Measurements from ENCODE around the gene ZDHHC5.
A peak's percentile ranks its signal among the peaks of the same experiment; 100 is the strongest.
"Not testable (repeated sequence)": the region's sequence is repeated elsewhere in the genome, so short reads cannot be mapped to it uniquely, and the experiment has no call there.

Gene ZDHHC5

DNA sequence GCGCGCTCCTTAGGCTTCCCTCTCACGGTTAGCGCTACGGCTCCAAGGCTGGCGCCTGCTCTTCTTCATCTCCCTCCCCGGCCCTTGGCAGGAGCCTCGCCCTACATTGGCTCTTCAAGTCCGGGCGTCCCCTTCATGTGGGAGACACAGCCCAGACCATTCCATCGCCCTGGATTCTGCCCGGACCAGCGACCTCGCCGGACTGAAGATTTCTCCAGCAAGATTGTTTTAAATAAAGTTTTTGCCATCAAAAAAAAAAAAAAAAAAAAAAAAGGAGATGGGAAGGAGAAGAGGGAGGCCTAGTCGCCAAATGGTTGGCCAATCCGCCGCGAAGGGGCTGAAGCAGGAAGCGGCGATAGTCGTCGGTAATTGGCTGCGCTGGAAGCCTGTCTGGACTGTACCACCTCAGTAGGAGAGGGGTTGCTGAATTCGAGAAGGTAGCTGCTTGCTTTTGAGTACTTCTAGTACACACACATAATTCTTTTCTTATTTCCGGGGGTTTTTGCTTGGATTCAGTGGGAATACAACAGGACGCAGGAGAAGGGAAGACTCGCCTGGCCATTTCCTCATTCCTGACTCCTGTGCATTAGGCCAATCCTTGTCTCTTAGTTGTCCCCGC is 688 bp upstream of the ZDHHC5 start:
- DNase-seq (ENCODE audit: low read depth): peak; percentile 88

DNA sequence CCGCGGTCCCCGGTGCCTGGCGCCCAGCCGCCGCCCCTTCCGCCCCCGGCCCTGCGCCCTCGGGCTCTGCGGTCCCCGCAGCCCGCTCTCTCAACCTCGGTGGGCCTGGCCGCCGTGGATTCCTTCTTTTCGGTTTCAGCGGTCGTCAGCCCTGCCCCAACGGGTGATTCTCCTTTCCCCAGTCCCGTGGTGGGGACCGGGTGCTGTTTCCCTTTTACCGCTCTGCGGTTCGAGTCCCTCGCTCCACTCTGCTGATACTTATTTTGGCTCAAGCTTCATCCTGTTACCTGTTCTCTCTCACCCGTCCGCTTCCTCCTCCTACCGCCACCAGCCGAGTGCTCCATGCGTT is 494 bp downstream of the ZDHHC5 start:
- DNase-seq (ENCODE audit: low read depth): peak; percentile 18

GRCh38 chr11:57674251-57674650 is 6.3 kb downstream of the ZDHHC5 start:
- DNase-seq (ENCODE audit: low read depth): no peak

DNA sequence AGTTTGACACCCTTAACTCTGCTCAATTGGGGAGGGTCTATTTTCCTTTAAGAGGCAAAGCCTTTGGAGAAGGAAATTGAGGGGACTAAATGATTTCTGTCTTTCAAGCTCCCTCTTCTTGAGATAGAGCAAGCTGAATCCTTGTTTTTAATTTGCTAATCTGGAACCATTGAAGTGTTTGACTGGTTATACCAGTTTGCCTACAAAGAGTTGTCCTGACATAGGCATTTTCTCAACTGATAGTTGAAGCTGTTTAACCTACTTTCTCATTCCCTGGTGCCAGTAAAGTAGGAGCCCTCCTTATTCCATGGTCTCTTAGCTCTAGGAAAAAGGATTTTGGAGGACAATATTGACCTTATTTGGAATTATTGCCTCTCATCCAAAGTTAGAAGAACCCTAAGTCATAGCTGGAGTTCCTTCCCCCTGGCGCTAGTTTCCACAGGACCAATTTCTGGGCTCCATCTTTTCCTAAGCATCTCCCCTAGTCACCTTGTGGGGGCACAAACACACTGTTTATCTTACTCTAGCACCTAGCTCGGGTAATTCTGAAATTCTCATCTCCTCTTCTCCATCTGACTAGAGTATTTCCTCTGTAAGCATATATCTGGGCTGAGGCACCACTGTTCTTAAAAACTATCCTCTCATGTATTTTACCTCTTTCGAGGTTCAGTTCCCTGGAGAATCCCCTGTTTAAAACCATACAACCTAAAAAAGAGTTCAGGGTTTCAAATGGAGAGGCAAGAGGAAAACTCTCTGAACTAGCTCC is 7.4 kb downstream of the ZDHHC5 start:
- DNase-seq (ENCODE audit: low read depth): no peak

GRCh38 chr11:57679396-57679795 is 11.5 kb downstream of the ZDHHC5 start:
- DNase-seq (ENCODE audit: low read depth): no peak

DNA sequence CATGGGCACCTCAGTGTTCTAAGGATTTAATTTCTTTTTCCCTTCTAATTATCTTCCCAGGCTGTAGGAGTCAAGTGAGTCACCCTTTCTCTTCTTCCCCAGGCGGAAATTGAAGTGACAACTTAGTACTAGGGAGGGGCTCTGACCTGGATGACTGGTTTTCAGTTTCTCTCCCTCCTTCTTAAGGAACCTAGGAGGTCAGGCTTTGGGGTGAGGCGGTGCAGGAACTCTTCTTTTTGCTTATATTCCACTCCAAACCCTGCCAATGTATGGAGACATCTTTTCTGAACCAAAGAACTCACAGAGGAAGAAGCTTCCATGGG is 12.6 kb downstream of the ZDHHC5 start:
- no peak for DNase-seq (ENCODE audit: low read depth)

DNA sequence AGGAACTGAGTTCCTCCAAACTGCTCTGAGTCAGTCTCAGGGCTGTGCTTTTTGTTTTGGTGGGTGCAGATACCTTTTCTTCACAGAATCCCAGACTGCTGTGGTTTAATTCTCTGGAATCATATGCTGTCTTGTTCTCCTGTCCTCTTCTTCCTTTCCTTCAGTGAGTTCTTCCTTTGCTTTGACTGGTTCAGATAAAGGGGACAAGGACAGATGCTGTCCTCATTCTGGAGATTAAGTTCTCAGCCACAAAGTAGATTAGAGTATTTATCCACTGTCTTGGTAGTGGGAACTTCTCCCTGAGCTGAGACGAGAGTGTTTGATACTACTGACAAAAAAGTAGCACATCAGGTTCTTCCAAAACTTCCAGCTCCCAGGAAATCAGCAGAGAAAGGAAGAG is 13.3 kb downstream of the ZDHHC5 start:
- no peak for DNase-seq (ENCODE audit: low read depth)

DNA sequence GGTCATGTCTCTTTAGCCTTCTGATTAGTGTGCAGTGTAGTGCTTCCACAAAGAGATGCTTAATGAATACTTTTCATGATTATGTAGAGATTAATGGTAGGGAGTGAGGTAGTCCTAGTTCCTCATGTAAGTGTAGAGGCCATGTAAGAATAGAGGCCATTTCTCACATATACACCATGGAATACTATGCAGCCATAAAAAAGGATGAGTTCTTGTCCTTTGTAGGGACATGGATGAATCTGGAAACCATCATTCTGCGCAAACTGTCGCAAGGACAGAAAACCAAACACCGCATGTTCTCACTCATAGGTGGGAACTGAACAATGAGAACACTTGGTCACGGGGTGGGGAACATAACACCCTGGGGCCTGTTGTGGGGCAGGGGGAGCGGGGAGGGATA is 22.6 kb downstream of the ZDHHC5 start:
- not testable (repeated sequence) for DNase-seq (ENCODE audit: low read depth)

DNA sequence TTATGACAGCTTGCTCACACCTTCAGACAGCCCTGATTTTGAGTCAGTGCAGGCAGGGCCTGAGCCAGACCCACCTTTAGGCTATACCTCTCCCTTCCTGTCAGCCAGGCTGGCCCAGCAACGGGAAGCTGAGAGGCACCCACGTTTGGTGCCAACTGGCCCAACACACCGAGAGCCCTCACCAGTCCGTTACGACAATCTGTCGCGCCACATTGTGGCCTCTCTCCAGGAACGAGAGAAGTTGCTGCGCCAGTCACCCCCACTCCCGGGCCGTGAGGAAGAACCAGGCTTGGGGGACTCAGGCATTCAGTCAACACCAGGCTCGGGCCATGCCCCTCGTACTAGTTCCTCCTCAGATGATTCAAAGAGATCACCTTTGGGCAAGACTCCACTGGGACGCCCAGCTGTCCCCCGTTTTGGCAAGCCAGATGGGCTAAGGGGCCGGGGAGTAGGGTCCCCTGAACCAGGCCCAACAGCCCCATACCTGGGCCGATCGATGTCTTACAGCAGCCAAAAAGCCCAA is 31.0 kb downstream of the ZDHHC5 start:
- DNase-seq (ENCODE audit: low read depth): no peak

GRCh38 chr11:57699813-57700212 is 31.9 kb downstream of the ZDHHC5 start:
- DNase-seq (ENCODE audit: low read depth): no peak

GRCh38 chr11:57700425-57700824 is 32.5 kb downstream of the ZDHHC5 start:
- no peak for DNase-seq (ENCODE audit: low read depth)

GRCh38 chr11:57703341-57703740 is 35.4 kb downstream of the ZDHHC5 start:
- DNase-seq (ENCODE audit: low read depth): no peak

- no peak for DNase-seq (ENCODE audit: low read depth)
Observed at GRCh38 chr11:57704932-57705331, 37.0 kb downstream of the ZDHHC5 start.

- not testable (repeated sequence) for DNase-seq (ENCODE audit: low read depth)
Observed at GRCh38 chr11:57705432-57705831, 37.5 kb downstream of the ZDHHC5 start.

DNA sequence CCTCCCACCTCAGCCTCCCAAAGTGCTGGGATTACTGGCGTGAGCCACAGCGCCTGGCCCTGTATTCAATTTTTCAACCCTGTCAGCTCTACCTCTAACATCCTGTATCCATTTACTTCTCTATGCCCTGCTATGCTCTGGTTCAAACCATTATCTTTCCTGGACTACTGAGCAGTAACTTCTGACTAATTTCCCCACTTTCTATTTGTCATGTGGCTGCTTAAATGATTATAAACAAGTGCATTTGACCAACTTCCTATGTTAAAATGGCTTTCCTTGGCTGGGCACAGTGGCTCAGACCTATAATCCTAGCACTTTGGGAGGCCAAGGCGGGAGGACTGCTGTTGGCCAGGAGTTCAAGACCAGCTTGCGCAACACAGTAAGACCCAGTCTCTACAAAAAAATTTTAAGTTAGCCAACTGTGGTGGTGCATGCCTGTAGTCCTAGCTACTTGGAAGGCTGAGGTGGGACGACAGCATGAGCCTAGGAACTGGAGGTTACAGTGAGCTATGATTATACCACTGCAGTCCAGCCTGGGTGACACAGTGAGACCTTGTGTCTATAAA is 42.0 kb downstream of the ZDHHC5 start:
- no peak for DNase-seq (ENCODE audit: low read depth)

GRCh38 chr11:57711414-57712255 is 43.7 kb downstream of the ZDHHC5 start, which contains the start of gene MED19:
MED19 (minus strand) TSS chr11:57712215; CDS start chr11:57712179, 36 bp downstream.
- peak; percentile 51 for DNase-seq (ENCODE audit: low read depth)

DNA sequence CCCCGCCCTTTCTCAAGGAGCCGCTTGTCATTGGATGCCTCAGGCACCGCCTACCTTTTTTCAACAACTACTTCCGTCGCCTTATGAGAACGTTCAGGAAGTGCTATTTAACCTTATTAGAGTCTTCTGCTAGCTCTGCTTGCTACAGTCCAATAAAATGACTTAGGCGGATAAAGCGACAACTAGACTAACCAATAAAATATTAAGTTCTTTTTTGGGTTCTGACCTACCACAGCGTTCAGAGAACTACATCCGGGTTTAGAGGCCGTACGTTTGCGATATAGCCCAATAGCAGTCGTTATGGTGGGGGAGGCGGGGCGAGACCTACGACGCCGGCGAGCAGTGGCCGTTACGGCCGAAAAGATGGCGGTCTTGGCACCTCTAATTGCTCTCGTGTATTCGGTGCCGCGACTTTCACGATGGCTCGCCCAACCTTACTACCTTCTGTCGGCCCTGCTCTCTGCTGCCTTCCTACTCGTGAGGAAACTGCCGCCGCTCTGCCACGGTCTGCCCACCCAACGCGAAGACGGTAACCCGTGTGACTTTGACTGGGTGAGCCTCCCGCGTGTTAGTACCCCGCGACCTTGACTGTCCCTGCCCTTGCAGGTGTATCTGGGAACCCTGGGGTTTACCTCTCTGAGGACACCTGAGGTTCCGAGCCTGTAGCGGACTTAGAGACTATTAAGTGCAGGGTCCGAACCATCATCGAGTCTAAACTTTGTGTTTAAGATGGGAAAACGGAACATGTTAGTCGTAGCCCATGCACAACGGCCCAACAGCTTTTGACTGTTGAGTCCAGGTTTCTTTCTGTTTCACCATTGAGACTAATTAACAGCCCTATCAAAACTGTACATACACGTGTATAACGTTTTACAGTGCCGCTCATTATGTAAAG is 44.6 kb downstream of the ZDHHC5 start, which contains the start of gene TMX2:
TMX2 (plus strand) TSS at position 338 of the 895 bp plus-strand sequence; CDS start at position 364, 26 bp downstream.
- peak; percentile 85 for DNase-seq (ENCODE audit: low read depth)

- no peak for DNase-seq (ENCODE audit: low read depth)
Observed at GRCh38 chr11:57713835-57714234, 45.9 kb downstream of the ZDHHC5 start.

- DNase-seq (ENCODE audit: low read depth): not testable (repeated sequence)
Observed at GRCh38 chr11:57716726-57717125, 48.8 kb downstream of the ZDHHC5 start.

DNA sequence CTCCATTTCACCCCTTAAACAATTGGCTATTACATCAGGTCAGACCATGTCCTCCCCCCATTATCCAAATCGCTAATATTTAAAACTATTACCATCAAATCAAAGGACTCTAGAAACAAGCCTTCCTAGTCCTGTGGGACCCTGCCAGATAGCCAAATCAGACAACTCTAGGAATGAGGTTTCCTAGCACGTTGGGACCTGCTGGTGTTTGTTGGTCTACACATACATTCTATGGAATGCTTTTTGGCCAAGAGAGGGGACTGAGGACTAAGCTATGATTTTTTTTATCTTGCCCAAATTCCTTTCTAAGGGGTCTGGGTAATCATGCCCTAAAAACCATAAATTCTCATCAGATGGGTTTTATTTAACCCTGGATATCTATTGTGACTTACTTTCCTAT is 59.3 kb downstream of the ZDHHC5 start:
- no peak for DNase-seq (ENCODE audit: low read depth)

DNA sequence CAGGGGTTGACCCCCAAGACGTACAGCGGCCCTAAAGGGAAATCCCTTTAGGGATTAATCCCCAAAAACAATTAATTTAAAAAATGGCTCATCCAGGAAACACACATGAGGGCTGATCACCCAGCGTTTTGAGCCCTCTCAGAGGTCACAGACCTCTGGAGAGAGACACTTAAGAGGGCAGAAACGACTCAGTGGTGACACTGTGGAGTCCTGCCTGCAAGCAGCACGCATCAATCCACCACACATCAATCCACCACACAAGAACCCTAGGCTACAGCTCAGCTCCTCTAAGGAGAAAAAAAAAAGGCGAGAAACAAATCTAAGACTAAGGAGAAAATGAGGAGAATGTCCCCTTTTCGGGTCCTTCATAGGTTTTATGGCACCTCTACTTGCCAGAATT is 60.9 kb downstream of the ZDHHC5 start:
- DNase-seq (ENCODE audit: low read depth): no peak
